Activated naive CD4-positive, alpha-beta T cell treated with anti-CD3 and anti-CD28 coated beads, Interleukin-2, amount 50 U/mL, for 16 hours (primary cell): ENCODE measurements around the gene RDH14.

ENCODE experiments used
- DNase-seq: peaks from one replicate; pipeline ENCODE4 v3.0.0-alpha.2; 2020

RDH14 gene

DNA sequence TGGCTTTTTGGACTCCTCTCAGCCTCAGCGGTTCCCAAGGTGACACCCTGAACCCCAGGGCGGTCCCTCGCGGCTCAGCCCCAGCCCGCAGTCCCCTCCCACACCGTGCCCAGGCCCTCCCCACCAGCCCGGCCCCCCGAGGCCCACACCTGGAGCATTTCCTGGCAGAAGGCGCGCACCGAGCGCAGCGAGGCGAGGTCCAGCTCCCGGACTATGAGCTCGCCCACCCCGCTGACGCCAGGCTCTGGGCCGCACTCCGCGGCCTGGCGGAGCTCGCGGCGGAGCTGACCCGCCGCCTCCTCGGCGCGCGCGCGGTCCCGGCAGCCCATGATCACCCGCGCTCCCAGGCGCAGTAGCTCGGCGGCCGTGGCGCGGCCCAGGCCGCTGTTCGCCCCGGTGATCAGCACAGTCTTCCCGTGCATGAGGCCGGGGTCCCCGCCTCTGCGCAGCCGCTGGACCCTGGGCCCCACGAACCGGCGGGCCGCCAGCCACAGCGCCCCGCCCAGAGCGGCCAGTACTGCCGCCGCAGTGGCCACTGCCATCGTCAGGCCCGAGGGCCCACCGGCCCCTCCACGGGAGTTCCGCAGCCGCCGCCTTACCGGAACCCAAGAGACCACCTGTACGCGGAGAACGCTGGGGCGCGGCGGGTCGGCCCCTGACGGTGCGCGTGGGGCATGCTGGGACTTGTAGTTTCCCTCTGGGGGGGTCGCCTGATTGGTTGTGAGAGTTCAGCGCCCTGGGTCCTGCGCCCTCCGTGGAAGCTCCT lies at the start of gene RDH14:
TSS of gene RDH14 (minus strand) at position 623 of the 766 bp plus-strand sequence. CDS start at position 542, 81 bp downstream.
- DNase-seq = peak; percentile 92

- DNase-seq = no peak
Measured at GRCh38 chr2:18610090-18610489, 49.6 kb upstream of the RDH14 start.

DNA sequence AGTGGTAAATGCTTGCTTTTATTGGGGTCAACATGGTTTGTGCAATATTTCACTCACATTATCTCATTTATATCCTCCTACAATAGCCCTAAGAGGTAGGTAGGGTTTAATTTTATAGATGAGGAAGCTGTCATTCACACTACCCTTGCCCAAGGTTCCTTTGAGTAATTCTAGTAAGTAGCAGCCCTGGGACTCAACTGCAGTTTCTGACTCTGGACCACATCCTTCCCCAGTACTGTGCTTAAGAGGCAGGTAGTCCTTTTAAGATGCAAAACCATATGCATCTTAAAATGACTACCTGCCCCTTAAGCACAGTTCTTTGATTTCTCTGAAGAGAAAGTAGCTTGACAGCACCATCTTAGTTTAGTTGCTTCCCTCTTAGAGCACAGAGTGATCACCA lies 44.7 kb upstream of the RDH14 start:
- no peak for DNase-seq

DNA sequence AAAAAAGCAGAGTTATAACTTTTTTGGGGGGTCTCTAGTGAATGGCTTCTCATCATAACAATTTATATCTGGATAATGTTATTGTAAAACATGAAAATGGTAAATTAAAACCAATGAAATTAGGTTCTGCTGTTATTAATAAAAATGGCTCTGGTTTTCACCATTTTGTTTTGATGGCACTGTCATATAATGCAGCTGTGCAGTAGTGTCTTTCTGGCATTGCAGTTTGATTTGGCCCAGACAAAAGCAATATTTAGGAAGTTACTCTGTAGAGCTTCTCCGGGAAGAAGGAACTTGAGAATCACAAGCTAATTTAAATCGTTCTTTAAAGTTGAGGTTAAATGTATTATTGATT lies 44.1 kb upstream of the RDH14 start:
- no peak for DNase-seq

- DNase-seq = no peak
Measured at GRCh38 chr2:18603854-18604530, 43.5 kb upstream of the RDH14 start.

DNA sequence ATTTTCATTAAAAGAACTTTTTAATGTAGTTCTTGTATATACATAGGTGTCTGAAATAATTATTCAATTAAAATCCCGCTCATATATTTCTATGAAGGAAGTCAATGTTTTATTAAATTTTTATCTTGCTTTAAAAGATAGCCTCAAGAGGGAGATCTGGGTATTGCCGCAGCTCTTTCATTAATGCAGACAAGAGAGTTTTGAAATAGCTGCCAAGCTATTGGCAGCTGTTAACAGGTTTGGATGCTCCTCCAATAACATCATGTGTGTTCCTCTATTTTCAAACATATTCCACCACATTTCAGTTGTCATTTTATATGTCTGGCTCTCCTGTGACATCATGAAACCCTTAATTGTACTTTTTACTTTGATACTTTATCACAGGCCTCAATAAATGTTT lies 41.8 kb upstream of the RDH14 start:
- no peak for DNase-seq

DNA sequence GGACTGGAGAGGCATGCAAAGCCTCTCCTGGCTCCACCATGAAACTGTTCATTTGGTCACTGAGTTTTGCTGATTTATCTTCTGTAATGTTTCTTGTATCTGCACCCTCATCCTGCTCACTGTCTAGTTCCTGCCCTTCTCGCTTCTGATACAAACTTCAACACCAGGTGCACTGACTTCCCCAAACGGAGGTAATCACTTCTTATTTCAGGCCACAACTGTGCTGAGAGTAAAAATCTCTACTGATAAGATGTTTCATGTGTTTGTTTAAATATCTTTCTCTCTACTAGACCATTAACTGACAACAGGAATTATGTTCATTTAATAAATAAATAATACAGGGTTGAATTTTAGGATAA lies 39.8 kb upstream of the RDH14 start:
- DNase-seq = no peak

- no peak for DNase-seq
Measured at GRCh38 chr2:18599509-18600254, 39.2 kb upstream of the RDH14 start.

- no peak for DNase-seq
Measured at GRCh38 chr2:18598848-18599484, 38.5 kb upstream of the RDH14 start.

GRCh38 chr2:18597618-18598017 lies 37.2 kb upstream of the RDH14 start:
- DNase-seq = no peak

GRCh38 chr2:18596993-18597392 lies 36.5 kb upstream of the RDH14 start:
- no peak for DNase-seq

- no peak for DNase-seq
Measured at GRCh38 chr2:18593496-18593895, 33.0 kb upstream of the RDH14 start.

DNA sequence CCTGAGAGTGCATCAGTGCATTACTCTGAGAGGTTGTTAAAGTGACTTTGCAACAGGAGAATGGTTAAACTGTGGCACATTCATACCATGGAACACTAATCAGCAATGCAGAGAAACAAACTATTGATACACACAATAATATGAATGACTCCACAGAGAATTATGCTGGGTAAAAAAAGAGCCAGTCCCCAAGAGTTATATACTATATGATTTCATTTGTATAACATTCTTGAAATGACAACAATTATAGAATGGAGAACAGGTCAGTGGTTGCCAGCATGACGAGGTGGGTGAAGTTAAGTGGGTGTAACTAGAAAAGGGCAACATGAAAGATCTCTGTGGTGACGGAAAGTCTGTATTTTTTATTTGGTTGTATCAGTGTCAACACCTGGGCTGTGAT lies 31.9 kb upstream of the RDH14 start:
- DNase-seq = no peak

- DNase-seq = no peak
Measured at GRCh38 chr2:18589354-18589753, 28.9 kb upstream of the RDH14 start, which contains the start of gene NT5C1B. Gene NT5C1B (minus strand): TSS chr2:18589569. CDS start chr2:18589468, 101 bp downstream.

GRCh38 chr2:18588802-18589201 lies 28.3 kb upstream of the RDH14 start:
- DNase-seq = no peak

DNA sequence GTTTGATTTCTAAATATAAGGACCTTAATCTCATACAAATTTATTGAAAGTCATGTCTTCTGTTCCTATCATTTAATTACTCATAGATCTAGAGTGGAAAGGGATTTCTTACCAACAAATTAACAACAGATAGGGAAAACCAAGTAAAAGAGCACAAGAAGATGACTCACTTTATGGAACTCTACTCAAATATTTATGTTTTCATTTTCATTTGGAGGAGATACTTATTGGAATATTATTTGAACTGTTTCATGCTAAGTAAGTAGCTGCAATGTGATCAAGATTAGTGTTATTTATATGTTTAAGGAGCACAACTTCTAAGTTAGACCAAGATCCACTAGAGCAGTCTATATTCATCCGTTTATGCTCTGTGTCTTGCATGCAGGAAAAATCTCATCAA lies 27.6 kb upstream of the RDH14 start:
- no peak for DNase-seq

DNA sequence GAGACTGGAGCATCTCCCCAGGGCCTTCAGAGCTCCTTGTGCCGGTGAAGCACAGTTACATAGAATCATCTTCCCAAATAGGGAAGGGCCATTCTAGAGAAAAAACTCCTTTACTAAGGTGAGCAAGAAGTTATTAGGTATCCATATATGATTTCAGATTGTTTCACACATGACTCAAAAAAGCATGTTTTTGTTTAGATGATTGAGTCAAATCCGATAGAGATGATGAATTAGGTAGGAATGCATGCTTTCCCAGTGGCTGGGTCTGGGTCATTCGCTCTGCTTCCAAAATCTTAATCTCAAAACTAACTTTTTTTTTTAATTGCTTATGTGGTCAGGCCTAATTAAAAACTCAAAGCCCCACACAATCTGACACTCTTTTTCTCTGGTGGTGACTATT lies 25.1 kb upstream of the RDH14 start:
- DNase-seq = no peak

GRCh38 chr2:18584608-18584954 lies 24.1 kb upstream of the RDH14 start:
- DNase-seq = no peak

DNA sequence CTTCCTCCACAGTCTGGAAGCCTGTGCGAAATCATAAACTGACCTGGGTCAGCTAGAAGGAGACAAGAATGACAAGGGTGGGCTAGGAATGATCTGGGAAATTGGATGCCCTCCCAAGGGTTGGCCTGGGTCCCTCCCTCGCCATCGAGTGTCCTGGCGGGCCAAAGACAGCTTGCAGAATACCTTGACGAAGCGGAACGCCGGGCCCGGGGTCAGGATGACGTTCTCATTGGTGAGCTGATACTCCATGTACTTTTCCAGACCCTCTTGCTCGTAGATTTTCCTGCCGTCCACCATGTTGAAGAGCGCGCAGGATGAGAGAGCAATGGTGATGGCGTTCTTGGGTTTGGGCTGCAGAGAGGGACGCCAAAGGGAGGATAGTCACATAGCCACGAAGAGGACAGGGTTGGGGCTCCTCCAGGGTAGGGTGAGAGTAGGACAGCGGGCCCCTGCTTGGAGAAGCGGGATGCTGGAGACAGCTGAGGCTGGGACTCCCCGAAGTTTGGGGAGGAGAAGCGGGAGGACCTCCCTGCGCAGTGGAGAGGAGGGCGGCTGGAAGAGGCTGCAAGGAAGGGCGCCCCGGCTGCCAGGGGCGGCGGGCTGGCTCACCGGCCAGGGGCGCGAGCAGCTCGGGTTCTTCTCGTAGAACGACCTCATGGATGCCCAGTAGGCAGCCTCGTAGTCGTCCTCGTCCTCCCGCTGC lies 23.6 kb upstream of the RDH14 start:
- DNase-seq = no peak

DNA sequence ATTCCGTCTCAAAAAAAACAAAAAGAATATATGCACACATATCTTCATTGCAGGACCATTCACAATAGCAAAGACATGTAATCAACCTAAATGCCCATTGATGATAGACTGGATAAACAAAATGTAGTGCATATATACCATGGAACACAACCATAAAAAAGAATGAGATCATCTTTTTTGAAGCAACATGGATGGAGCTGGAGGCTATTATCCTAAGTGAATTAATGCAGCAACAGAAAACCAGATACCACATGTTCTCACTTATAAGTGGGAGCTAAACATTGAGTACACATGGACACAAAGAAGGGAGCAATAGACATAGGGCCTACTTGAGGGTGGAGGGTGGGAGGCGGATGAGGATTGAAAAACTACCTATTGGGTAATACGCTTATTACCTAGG lies 20.2 kb upstream of the RDH14 start:
- no peak for DNase-seq

DNA sequence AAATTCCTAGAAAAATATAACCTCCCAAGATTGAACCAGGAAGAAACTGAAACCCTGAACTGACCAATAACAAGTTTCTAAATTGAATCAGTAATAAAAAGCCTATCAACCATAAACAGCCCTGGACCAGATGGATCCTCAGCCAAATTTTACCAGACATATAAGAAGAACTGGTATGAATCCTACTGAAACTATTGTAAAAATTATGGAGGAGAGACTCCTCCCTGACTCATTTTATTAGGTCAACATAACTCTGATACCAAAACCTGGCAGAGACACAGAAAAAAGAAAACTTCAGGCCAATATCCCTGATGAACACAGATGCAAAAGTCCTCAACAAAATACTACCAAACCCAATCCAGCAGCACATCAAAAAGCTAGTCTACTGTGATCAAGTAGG lies 17.6 kb upstream of the RDH14 start:
- no peak for DNase-seq

GRCh38 chr2:18566145-18566769 lies 5.8 kb upstream of the RDH14 start:
- DNase-seq = no peak

DNA sequence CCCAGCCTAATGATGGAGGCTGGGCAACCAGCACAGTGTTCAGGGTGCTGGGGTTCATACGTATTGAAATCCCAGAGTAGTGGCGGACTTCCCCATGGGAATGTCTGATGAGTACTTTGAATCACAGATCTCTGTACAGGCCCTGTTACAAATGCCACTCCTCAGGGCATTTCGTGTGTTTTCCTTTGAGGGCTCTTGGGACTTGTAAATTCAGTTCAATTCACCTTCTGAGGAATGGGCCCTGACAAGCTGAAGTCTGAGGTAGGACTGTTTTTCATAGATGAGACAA lies 288 bp upstream of the RDH14 start:
- DNase-seq = no peak
